ENCODE measurements around the gene LIPJ.

DNA sequence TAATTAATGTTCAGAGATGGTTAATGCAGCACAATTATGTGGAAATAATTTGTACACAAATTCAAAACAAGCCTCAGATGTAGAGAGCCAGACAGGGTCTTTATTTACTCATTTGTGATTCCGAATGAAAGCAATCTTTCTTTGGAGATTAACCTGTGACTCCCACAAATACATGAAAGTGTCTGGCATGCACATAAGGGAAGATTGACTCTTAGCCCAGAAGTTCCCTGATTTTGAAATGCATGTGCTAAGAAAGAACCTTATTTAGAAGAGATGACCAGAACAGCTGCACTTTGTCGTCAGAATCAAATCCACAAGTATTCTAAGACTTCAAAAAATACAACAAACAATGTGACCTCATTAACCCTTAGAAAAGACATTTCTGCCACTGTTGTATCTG is 48.5 kb upstream of the LIPJ start:
- TF ChIP-seq, protein P1, sequence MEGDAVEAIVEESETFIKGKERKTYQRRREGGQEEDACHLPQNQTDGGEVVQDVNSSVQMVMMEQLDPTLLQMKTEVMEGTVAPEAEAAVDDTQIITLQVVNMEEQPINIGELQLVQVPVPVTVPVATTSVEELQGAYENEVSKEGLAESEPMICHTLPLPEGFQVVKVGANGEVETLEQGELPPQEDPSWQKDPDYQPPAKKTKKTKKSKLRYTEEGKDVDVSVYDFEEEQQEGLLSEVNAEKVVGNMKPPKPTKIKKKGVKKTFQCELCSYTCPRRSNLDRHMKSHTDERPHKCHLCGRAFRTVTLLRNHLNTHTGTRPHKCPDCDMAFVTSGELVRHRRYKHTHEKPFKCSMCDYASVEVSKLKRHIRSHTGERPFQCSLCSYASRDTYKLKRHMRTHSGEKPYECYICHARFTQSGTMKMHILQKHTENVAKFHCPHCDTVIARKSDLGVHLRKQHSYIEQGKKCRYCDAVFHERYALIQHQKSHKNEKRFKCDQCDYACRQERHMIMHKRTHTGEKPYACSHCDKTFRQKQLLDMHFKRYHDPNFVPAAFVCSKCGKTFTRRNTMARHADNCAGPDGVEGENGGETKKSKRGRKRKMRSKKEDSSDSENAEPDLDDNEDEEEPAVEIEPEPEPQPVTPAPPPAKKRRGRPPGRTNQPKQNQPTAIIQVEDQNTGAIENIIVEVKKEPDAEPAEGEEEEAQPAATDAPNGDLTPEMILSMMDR (IDR thresholded peaks at IDR 0.05), result no peak
- TF ChIP-seq POLR2A (IDR thresholded peaks at IDR 0.05), result no peak
